GM21360 (cell line): Measurements from ENCODE around the gene CEP63.

Experiments used
- ATAC-seq: cut with Tn5 transposase; IDR thresholded peaks from one replicate; pipeline ENCODE4 v1.9.1; 2021; ENCODE audit warnings: mild to moderate bottlenecking, moderate library complexity; ENCODE audit not compliant: unreplicated experiment

CEP63 gene

DNA sequence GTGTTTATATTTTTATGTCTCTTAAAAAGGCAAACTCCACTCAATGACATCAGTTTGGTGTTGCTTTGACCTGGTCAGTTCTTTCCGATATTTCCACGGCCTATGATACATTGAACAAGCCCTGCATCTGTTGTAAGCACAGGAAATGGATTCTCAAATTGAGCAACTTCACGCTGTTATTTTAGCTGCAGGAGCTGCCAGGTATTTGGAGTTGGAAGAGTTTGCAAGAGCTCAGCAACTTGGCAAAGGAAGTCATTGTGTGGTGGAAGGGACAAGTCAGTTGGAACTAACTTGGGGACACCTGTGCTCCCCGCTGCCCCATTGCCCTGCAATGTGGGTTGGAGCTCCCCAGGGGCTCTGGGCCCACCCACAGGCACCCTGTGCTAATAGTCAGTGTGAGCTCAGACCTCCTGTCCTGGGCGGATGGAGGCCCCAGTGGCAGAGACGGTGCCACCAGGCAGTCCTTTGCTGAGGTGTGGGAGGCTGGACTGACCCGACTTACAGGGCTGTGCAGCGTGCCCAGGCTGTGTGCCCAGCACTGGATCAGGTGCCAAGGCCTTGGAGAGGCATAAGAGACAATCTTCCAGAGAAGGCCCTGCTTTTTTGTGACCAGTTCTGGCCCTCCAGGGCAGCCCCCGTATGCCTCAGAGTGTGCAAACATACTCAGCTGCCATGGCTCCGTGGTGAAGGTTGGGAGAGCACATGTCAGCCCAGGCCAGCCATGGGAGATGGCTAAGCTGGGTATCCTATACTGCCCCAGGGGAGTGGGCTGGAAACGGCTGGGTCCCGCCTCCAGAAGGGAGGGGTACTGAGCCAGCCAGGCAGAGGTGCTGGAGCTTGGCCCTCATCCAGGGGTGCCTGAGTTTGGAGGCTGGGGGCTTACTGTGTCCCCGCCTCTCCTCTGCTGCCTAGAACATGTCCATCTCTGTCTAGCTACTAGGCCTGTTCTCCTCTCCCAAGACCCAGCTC lies 121.5 kb downstream of the CEP63 start:
- no peak for ATAC-seq

DNA sequence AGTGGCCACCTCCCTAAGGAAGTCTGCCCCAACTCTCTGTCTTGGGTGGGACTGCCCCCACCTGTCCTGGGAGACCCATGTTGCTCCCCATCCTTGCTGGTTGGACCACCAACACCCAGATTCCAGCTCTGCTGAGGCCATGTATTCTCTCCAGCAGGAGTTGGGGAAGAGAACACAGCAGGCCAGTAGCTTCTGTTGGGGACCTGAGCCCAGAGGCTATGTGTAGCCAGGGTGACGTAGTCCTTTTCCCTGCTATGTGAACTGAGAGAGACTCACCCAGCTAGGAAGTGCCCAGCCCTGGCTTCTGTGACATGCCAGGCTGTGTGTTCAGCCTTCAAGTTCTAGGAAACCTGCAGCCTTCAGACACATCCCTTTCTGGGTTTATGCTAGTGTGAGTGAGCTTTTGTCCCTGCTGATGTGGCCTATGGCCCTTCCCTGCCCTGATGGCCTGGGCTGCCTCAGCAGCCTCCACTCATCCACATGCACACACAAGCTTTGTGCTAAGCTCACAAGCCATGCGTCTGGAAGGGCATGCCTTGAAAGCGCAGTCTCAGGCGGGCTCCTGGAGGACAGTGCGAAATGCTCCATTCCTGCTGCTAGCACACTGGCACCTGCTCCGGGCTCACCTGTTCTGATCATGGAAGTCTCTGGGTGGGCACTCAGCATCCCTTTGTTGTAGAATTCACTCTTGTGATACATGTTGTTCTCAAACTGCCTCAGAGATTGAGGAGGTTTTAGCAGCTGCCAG lies 122.3 kb downstream of the CEP63 start:
- ATAC-seq = no peak

DNA sequence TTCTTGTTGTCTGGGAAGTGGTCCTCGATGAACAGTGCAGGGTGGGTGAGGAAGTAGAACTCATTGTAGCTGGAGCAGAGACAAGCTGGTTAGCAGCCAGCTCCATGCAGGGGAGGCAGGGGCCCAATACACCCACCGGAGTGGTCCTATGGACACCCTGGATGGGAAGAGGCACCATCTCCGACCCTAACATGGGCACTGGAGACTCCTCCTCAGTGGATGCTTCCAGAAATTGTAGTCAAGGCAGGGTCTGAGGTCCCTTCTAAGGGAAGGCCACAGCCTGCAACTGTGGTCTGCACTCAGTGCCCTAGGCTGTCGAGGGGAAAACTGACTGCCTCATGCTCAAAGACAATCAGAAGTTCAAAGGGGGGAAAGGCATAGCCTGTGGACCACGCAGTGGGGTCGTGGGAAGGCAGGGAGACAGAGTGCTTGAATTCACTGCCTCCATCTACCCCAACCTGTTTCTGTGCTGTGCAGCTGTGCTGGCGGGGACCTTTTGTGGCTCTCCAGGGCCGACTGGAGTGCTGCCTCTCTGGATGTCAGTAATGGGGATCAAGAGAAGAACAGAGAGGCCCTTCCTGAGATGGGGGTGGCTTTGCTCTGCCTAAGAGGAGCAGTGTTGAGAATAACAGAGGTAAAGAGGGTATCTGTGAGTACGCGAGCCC lies 123.0 kb downstream of the CEP63 start:
- ATAC-seq = no peak

DNA sequence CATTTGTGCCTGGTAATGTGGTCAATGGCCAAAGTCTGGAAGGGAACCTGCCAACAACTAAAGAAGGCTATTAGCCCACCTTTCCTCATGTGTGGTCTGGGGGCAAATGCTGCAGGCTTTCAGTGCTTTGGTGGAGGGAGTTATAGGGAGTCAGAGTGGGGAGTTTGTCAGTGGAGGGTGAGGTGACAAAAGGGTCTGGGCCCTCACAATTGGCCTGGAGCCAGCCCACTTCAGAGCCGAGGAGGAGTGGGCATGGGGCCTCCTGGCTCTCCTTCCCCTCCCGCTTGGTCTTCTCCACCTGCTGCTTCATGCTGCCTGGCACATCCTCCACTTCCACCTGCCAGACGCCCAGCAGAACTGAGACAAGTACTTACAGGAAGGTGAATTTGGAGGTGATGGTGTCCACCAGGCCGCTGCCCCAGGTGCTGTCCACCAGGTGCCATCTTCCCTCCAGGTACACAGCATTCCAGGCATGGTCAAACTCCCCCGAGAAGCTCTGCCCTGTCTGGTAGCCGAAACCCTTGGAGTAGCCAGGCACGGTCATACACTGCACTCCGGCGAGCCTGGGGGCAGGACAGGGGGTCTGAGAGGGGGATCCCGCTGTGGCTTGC lies 124.1 kb downstream of the CEP63 start:
- no peak for ATAC-seq

DNA sequence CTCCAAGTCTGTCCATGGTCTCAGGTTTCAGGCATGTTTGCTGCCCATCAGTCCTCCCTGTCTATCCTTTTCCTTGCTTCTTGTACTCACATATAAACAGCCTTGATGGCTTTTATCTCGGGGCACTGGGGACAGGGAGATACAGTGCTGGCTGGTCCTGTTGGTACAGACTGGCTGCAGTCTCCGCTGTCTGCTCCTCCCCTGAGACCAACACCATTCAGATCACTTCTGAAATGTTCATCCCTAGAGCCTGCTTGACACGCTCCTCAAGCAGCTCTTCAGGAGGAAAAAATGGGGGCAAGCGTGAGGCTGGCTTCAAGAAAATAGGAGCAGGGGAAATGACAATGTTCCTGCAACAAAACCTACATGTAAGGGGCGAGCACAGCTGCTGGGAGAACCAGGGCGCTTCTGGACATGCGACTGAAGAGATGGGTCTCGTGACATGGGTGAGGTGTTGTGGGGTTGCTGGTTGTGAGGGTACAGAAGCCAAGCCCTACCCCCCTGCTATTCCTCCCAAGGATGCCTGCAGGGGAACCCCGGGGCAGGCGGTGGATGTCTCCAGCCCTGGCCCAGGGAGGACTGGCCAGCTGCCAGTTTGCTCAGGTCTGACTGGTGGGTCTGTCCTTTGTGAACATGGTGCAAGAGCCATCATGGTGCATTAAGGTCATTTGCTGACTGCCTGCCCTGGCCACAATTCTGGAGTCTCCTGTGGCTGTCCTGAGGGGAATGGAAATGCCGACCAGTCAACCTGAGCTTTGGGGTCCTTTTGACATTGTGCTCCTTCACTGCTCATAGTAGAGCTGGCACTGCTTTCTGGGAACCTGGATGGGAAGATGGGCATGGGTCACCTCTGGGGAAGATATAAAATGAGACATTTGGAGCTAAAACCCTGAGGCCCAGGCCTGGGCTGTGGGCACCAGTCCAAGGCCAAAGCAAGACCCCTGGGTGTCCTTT lies 124.9 kb downstream of the CEP63 start:
- ATAC-seq = no peak

DNA sequence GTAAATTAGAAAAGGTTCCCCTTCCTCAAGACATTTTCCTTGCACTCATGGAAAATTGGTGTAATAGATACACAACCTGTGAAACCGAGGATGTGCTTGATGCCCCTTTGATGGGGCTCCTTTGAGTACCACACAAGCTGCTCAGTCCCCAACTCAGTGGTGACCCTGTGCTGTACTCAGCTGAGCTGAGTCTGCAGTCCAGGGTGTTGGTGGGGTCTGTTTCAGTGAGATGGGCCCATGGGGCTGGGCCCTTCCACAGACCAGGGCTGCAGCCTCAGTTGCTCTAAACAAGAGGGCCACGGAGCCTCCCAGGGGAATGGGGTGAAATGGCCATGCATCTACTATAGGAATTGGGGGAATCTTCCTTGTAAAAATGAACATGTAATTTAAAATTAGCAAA lies 125.7 kb downstream of the CEP63 start:
- no peak for ATAC-seq

DNA sequence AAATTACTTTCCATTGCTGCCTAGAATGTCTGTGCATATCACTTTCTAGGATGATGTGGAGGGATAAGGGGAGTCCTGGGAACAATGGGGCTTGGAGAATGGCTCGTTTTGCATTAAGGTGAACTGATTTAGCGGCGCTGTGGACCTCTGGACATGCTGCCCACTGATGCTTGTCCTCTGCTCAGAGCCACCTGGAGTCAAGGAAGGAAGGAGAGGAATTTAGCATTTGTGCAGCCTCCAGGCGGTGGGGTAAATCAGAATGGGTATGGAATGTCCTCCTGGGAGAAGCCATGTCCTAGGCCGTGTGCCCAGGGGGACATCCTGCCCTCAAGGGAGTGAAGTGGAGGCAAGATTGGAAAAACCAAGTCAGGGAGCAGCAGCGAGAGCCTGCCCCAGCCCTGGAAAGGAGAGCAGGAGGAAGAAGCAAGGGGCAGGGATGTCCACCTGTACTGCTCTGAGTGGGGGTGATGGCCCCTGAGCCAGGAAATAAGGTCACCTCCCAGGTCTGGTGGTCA lies 127.2 kb downstream of the CEP63 start:
- ATAC-seq = no peak

DNA sequence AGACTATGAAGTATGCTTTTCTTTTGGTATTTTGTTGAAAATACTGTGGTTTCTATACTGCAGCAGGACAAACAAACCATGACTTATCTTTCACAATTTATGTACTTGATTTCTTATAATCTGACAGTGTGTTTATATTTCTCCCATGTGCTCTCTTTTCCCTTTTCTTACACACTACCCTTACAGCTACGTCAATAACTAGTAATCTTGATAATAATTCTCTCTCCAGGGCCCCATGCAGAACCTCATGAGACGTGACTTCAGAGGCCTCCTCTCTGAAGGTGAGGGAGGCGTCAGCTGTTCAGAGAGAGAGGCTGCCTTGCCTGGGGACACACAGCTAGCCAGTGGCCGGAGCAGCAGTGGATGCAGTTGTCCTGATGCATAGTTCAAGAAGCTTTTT lies 129.1 kb downstream of the CEP63 start:
- ATAC-seq = no peak

DNA sequence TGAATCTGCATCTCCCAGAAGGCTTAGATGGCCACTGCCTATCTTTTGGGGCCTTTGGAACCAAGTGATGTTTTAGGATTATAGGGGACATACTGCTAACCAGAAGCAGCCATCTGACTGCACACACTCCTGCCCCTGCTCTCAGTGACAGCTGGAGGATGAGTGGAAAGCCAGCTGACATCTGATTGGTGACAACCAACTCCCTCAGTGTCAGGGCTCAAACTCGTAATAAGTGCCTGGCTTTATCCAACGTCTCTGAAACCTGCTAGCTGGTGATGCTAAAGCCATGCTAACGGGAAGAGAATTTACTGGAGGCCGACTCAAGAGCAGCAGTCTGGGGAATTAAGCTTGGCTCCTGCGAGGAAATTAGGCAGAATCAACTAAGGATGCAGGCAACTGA lies 129.9 kb downstream of the CEP63 start:
- no peak for ATAC-seq

DNA sequence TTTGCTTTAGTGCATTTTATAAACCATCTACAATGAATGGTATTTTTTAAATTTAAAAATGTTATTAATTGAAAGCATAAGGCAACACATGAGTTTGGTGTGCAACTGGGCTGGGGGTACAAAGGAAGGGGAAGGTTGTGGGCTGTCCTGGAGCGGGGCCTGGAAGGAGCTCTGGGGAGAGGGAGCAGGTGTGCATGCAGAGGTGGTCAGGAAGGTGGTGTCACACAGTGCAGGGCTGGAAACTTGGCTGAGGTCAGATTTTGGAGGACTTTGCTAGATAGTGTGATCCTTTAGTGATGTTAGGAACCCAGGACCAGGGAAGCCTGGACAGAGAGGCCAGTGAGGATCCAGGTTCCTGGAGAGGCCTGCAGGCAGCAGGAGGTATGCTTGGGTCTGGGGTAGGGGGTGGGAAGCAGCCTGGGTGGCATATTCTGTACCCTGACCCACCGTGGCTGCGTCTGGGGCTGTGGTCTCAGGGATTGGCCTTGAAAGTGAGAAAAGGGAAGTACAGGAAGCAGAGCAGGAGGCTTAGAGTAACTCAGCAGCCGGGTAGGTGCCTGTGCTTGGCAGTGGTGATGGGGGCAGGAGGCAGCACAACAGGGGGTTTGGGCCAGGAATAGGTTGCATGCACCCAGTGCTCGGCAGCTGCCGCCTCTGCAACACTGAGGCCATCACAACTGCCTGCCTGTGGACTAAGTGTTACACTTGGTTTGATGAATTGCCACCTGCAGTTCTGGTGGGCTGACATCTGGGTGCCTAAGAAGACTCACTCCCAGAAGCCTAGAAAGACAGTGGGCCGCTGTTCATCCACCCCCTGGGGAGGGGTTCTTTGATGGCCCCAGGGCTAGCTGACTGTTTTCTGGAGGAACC lies 132.0 kb downstream of the CEP63 start:
- no peak for ATAC-seq

DNA sequence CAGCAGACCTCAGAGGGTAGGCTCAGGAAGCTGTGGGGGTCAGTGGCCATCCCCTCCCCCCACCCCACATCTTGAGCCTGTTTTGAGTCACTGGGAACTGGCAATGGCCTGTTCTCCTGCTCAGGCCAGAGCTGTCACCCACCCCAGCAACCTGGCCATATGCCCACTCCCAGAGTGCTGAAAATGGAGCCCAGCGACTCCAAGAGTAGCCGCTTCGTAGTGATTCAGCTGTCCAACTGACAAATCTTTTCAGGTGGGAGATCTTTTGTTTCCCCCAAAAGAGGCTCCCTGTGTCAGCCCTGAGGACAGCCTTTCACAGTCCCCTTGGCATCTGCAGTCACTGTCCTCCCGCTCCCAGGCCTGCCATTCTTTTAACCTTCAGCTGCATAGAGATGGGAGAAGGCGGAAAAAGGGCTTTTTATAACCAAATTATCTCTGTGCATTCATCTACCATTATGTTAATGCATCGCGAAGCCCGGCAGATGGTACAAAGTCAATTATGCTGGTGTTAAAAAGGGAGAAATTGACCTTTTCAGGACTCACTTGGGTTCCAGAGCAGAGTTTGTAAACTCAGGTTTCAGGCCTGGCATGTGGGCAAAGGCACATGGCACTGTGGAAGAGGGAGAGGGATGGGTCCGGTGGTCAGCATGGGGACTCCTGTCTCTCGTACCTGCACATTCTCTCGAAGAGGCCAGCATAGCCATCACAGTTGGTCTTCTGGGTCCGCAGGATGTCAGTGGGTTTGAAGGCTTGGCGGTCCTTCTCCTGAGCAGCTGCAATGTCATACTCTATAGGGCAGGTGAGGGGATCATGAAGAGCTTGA lies 132.8 kb downstream of the CEP63 start:
- no peak for ATAC-seq

DNA sequence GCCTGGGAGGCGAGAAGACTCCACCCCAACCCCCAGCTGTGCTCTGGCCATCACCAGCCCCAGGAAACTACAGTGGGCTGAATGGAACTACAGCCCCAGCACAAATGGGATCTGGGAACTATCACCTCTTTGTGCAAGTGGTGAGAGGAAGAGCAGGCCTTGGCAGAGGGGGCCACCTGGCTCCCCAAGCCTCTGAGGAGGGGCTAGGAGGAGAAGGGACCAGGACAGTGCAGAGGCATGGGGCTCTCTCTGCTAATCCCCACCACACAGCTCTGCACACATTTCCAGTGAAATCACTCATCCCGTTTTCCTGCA lies 133.4 kb downstream of the CEP63 start:
- ATAC-seq = no peak

DNA sequence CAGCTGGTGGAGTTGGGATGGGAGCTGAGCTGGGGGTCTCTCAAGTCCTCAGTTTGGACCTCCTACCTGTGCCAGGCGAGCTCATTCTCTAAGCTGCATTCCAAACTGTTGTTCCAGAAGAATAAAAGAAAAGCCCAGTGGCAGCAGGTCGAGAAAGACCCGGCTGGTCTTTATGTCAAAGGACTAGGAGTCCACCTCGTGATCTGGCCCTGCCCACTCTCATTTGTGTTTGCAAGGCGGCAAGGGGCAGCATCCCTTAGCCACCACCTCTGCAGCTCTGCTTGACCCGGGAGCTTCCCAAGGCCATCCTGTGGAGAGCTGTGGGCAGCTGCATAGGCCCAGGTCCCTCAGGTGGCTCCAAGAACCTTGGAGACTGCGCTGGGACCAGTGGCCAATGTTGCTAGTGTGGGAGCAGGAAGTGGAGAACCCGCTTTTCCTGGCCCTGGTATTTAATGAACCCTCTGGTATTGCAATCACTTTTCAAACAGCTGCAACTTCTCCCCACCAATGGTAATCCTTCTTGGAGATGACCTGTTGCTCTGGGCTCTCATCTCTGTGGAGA lies 134.1 kb downstream of the CEP63 start:
- no peak for ATAC-seq

DNA sequence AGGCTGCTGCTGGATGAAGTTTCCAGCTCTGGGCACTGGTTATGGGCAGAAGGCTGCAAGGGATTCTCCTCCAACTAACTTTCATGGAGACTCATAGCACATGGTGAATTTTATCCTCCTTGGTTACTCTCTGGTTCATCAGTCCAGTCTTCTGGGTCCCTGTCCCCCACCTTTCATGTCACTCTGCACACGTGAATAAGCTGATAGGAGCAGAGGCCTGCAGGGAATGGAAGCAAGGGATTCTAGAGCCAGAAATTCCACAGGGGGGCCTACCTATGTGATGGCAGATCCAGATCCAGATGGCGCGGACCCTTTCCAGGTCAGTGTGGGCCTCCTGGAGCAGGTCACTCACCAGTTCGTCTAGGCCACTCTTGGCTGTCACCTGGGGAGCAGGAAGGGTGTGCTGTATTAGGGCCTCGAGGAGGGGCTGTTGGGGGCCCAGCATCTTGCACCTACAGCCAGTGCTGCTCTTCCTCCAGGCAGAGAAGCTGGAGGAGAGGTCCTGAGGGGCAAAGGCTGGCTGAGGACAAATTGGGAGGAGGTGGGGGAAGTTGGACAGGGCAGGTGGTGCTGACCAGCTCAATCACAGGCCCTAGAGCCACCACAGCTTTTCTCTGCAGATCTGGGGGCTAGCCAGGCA lies 134.7 kb downstream of the CEP63 start:
- ATAC-seq = no peak

DNA sequence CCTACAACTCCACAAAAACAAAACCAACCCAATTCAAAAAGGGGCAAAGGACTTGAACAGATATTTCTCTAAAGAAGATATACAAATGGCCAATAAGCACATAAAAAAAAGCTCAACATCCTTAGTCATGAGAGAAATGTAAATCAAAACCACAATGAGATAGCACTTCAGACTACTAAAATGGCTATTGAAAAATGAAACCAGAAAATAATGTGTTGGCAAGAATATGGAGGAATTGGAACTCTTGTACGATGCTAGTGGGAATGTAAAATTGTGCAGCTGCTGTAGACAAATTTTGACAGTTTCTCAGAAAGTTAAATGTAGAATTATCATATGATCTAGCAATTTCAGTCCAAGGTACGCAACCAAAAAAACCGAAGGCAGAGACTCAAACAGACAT lies 136.0 kb downstream of the CEP63 start:
- ATAC-seq = no peak

DNA sequence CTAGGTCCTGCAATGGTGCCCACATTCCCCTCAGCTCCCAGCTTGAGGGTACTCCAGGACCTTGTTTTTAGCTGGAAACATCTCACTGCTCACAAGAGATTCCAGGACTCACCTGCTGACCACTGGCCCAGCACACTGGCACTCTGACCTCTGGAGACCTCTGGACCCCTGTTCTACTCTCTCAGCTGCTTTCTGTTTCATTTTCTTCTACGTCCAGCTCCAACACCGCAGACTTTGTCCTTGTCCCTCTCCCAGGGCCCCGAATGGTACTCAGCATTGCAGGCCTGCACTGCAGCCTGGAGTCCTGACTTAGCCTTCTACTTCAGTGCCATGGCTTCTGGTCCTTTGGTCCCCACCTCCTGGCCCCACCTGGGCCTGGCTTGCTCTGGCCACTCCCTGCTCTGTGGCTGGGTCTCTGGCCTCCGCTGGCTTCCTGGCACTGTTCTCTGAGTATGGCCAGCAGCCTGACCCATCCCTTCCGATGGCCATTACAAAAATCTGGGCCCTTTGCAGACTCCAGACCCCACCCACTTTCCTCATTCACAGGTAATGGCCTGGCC lies 137.0 kb downstream of the CEP63 start:
- no peak for ATAC-seq

DNA sequence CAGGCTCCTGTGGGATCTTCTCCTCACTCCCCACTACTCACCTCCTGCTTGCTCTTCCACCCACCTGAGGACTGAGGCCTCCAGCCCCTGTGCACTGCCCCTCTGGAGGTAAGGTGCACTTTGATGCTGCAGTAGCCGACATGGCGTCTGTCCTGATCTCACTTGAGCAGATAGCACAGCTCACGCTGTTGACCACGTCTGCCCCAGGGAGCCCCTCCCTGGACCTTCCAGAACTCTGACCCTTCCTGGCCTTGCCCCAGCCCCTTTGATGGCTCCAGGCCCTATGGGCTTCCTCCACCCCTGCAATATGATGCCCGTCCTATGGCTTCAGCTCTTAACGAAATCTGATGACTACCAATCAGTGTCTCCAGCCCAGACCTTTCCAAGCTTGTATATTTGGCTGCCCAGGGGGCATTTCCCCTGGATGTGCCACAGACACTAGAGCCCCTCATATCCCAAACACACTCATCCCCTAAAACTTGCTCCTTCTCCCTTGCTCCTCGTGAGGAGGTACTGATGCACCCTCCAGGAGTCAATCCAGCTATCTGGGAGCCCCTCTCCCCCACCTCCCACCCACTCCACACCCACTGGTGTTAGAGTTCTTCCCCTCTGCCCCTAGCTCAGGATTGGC lies 137.9 kb downstream of the CEP63 start:
- no peak for ATAC-seq
